HG02885 (cell line): ENCODE measurements around the gene LARP4.
"Not testable (repeated sequence)": the region's sequence is repeated elsewhere in the genome, so short reads cannot be mapped to it uniquely, and the experiment has no call there.

ENCODE experiments used
- ATAC-seq: cut with Tn5 transposase; IDR thresholded peaks from one replicate; pipeline ENCODE4 v1.9.1; 2021; ENCODE audit warnings: mild to moderate bottlenecking; ENCODE audit not compliant: unreplicated experiment, poor library complexity

Gene LARP4

DNA sequence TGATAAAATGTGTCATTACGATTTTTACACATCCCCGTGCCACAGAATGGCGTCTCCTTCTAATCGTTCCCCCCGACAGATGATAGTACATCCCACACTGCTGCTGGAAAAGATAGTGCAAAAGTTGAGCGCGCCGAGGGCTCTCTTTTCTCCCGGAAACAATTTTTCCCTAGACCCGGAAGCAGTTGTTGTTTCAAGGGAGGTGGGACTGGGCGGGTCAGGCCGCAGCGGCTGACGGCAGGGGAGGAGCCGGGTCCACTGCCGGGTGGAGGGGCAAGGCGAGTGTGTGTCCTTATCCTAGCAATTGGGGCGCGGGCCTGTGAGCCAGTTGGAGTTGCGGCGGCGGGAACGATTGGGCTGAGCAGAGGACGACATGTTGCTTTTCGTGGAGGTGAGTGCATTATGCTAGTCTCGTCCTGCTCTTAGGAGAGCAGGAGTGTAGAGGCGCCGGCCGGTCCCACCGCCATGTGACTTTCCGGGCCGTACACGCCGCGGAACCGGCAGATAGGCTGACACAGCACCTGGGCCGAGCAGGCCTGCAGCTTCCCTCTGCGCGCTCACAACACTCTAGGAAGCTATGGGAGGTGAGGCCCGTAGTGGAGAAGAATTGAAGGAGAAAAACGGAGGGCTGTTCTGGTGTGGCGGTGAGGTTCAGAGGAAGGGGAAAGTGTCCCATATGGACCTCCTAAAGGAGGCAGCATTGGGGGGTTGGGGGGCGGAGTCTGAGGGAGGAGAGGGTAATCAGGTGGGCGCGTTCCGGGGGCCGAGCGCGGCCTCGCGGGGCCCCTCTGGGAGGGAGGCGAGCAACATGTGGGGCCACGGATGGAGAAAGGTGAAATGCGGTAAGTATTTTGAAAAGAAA, at the start of gene LARP4:
Gene LARP4 (plus strand): TSS at position 248 of the 862 bp plus-strand sequence. CDS start 126 bp downstream, at position 374.
- ATAC-seq, result peak; percentile 92

DNA sequence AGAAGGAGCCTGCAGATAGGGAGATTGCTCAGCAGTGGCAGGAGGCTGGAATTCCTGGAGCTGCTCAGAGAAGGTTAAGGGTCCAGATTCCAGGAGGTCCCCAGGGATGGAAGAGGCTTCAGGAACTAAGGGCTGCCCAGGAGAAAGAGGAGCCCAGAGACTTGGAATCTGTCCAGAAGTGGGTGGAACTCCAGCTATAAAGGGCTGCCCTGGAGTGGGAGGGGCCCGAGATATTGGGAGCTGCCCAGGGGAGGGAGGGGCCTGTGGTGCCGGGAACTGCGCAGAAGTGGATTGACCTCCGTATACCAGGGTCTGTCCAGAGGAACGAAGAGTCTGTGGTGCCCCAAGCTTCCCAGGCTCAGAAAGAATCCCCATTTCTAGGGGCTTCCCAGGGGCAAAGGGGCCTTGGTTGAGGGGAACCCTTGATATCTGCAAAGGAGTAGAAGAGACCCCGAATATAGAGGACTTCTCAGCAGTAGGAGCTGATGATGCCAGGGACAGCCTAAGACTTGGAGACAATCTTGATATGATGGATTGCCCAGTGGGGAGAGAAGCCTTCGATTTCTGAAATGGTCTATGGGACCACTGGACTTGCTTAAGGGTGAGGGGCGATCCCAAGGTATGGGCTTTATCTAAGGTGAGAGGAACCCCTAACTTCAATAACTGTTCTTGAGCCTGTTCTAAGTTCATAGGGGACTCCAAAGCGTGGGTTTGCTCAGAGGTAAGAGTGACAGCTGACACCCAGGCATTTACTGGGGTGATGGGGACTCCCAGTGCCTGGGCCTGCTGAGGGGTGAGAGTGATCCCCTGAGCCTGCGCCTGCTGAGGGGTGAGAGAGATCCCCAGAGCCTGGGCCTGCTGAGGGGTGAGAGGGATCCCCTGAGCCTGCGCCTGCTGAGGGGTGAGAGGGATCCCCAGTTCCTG, 49.3 kb upstream of the LARP4 start:
- ATAC-seq, result no peak

DNA sequence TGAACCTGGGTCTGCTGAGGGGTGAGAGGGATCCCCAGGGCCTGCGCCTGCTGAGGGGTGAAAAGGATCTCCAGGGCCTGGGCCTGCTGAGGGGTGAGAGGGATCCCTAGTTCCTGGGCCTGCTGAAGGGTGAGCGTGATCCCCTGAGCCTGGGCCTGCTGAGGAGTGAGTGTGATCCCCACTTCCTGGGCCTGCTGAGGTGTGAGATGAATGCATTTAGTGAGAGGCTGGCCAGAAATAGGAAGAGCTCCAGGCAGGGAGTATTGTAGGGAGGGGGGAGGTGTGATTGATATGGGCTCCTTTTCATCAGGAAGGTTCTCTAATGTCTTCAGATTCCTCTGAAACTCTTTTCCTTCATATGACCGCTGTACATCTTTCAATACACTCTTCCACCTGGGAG, 47.3 kb upstream of the LARP4 start:
- no peak for ATAC-seq

DNA sequence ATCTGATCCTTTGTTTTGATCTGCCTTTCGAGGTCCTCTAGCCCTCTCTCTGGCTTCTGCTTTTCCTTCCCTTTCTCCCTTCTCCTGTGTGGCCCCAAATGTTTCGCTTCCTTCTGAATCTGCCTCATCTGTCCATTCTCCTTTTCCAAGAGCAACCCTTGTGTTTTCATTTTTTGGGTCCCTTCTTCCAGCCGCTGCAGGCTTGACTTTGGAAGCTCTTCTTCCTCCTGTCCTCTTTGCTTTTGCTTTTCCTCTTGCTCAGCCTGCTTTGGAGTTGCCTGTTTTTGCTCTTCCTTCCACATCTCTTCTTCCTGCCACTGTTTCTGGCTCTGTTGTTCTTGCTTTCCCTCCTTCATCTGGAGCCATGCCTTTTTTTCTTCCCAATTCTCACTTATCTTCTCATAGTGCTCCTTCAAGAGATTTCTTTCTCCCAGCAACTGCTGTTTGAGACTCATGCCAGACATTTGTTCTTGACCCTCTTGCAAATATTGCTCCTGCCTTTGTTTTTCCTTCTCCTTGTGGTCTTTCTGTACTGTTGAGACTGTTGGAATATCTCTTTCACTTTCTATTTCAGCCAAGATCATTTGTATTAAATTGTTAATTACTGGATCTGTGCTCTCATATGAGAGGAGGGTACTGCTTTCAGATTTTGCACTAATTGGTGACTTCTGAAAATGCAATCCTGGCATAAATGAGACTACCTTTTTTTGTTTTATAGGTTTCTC, 46.7 kb upstream of the LARP4 start:
- ATAC-seq, result no peak

DNA sequence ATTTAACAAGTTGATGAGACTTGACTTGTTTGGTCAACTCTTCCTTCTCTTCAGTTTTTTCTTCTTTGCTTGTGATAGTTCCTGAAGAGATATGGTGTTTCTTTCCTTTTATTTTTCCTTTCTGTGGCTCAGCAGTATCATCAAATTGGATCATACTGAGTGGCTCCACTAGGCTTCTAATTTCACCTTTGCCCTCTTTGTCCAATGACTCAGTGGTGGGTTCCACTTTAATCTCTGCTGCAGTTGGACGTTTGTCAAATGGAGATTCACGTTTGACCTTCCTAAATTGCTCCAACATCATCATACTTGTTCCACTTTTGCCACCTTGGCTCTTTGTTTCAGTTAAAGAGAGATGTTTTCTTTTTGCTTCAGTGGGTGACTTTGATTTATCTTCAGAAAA, 45.8 kb upstream of the LARP4 start:
- ATAC-seq, result no peak

DNA sequence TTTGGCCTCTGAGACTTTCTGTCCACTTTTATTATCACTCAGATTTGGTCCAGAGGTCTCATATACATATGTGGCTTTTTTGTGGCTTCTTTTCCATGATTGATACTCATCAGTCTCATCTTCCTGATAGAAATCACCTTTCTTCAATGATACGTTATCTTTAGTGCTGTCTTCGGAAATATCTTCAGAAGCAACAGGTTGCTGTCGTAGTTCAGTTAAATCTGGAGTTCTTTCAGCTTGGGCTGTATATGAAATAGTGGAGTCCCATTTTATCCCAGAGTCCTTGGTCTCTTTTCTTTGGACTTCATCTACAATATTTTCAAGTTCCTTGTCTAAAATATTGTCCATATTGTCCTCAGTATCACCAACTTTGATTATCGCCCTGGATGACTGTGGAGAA, 45.3 kb upstream of the LARP4 start:
- ATAC-seq, result no peak

DNA sequence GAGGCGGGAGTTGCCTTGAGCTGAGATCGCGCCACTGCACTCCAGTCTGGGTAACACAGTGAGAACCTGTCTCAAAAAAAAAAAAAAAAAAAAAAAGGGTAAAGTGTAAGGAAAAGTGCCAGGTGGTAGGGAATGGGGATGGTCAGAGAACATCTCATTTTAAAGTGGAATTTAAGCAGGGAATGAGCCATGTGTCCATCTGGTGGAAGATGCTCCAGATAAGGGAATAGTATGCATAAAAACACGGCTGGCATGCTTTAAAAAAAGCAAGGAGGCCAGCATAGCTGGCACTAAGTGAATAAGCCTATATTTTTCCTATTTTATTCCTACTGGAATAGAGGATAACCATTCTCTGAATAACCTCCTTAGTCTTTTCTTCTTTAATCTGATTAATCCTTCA, 38.0 kb upstream of the LARP4 start:
- ATAC-seq, result no peak

DNA sequence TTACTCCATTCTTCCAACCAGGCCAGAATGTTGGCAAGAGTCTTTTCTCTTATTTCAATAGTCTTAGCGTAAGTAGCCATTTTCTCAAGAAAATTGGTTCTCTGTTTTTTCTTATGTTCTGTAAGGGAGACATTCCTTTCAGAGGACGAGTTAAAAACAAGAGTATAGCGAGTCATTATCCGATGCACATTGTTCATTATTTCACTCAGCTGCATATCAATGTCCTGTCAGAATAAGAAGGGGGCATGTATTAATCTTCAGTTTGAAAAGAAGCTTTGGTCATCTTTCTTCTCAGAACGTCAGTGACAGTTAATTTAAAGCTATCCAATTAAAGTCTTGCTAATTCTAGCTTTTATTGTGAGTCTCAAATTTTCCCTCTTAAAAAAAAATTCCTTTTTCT, 37.5 kb upstream of the LARP4 start:
- ATAC-seq, result no peak

DNA sequence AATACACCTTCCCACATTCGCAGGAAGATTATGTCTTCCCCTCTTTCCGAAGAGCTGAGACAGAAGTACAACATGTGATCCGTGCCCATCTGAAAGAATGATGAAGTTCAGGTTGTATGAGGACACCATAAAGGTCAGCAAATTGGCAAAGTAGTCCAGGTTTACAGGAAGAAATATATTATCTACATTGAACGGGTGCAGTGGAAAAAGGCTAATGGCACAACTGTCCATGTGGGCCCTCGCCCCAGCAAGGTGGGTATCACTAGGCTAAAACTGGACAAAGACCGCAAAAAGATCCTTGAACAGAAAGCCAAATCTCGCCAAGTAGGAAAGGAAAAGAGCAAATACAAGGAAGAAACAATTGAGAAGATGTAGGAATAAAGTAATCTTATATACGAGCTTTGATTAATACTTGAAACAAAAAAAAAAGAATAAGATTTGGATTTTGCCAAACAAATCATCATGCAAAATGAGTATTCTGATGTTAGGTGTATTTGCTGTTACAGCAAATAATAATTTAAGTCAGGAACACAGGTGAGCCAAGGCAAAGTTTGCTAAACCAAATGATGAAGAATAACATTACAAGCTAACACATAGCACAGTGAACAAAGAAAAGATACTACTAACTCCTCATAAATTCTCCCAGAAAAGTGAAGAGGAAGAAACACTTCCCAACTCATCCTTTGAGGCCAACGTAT, 34.8 kb upstream of the LARP4 start:
- ATAC-seq, result no peak

DNA sequence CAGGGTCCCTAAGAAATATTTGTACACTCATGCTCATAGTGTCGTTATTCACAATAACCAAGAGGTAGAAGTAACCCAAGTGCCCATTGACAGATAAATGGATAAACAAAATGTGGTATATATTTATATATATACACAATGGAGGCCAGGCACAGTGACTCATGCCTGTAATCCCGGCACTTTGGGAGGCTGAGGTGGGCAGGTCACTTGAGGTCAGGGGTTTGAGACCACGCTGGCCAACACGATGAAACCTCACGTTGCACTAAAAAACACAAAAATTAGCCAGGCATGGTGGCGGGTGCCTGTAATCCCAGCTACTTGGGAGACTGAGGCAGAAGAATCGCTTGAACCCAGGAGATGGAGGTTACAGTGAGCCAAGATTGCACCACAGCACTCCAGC, 30.0 kb upstream of the LARP4 start:
- not testable (repeated sequence) for ATAC-seq

DNA sequence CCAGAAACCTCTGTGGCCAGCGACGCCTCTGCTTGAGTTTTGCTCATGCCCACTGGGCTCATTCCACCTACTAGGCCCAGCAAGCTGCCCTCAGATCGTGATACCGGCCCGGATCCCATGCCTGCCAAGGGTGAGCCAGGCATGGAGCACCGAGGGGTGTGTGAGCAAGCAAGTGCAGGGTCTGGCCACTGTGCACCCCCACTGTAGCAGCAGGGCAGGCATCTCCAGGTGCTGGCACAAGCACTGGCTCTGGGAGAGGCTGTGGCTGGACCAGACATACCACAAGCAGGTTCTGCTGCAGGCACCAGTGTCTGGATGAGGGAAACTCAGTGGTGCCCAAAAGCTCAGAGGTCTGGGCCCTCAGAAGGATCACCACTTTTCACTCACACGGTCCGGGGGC, 24.9 kb upstream of the LARP4 start:
- no peak for ATAC-seq

DNA sequence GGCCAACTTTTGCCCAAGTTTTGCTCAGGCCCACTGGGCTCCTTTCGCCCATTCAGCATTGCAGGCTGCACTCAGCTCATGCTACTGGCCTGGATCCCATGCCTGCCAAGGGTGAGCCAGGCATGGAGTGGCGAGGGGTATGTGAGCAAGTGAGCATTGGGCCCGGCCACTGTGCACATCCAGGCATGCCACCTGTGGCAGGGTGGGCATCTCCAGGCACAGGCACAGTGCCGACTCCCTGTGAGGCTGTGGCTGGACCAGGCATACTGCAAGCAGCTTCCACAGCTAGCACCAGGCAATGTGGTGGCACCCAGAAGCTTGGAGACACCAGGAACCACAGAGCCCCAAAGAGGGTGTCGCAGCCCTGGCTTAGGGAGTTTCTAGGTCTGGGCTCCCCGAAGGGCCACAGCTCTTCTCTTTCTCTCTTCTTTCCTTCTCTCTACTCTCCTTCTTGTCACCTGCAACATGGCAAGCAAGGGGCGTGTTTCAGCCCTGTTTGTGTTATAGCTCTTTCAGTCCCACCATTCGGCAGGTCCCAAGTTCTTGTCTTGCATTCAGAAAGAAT, 19.8 kb upstream of the LARP4 start:
- ATAC-seq, result no peak

DNA sequence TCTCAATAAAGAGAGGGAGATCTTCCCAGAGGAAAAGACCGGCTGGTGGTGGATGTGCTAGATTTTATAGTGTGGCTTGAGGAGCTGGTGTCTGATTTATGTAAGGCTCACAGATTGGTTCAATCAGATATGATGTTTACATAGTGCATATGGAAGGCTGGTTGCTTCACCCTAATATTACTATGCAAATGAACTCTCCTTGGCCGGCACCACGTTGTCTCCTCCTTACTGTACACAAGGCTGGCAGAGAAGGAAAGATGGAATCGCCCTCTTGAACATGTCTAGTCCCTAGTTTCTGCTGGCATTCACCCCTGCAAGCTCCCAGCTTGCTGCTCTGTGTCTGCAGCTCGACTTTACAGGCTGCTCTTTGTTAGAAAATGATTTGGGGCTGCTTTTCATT, 13.2 kb upstream of the LARP4 start:
- no peak for ATAC-seq

DNA sequence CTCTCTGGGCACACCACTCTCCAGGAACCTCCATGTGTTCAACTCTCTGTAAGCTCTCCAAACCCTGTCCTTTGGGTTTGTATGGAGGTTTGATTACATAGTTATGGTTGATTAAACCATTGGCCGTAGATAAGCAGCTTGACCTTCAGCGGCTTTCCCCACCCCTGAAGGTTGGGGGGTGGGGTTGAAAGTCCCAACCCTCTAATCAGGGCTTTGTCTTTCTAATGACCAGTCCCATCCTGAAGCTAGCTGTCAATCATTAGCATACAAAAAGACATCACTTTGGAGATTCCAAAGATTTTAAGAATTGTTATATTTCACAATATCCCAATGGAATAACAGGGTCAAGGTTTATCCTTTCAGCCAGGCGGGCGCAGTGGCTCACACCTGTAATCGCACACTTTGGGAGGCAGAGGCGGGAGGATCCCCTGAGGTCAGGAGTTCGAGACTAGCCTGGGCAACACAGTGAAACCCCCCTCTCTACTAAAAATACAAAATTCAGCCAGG, 12.7 kb upstream of the LARP4 start:
- no peak for ATAC-seq

DNA sequence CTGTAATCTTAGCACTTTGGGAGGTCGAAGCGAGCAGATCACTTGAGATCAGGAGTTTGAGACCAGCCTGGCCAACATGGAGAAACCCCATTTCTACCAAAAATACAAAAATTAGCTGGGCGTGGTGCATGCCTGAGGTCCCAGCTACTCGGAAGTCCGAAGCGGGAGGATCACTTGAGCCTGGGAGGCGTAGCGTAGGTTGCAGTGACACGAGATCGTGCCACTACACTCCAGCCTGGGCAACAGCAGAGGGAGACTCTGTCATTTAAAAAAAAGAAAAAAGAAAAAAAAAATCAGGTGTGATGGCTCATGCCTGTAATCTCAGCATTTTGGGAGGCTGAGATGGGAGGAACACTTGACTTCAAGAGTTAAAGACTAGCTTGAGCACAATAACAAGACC, 11.9 kb upstream of the LARP4 start:
- ATAC-seq, result not testable (repeated sequence)

DNA sequence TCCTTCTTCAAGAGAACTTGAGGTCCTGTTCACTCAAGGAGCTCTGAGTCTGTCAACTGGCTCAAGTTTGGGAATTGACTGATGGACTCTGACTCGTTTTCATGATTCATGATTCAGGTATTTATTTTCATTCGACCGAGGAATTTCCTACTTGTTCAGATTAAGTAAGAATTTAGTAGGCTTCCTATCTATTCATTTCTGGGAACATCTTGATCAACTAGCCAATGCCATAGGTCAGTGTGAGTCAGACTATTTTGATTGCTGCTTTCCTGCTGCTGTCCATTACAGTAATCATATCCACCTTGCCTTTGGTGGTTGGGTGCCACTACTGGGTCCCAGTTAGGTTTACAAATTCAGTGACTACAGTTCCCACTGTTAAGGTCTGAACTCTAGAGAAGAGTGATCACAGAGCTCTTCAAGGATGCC, 10.4 kb upstream of the LARP4 start:
- no peak for ATAC-seq

DNA sequence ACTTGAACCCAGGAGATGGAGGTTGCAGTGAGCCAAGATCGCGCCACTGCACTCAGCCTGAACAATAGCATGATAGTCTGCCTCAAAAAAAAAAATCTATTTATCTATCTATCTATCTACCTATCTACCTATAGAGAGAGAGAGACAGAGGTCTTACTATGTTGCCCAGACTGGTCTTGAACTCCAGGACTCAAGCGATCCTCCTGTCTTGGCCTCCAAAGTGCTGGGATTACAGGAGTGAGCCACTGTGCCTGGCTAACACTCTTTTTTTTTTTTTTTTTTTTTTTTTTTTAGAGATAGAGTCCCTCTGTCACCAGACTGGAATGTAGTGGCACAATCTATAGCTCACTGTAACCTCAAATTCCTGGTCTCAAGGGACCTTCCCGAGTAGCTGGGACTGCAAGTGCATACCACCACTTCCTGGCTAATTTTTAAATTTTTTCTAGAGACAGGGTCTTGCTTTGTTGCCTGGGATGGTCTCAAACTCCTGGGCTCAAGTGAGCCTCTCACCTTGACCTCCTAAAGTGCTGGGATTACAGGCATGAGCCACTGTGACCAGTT, 6.1 kb upstream of the LARP4 start:
- ATAC-seq, result no peak

DNA sequence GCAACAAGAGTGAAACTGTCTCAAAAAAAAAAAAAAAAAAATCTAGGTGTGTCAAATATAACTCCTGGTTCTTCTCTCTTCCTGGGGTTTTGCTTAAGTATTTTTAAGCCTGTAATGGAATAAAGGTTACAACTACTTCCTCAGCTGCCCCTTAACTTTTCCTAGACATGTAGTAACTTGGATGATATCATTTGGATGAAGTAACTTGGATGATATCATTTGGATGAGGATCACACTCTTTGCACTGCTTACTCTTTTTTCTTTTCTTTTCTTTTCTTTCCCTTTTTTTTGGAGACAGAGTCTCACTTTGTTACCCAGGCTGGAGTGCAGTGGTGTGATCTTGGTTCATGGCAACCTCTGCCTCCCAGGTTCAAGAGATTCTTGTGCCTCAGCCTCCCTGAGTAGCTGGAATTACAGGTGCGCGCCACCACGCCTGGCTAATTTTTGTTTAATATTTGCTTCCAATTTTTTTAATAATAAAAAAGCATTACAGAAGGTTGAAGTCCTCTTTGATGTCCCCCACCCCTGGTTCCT, 3.5 kb upstream of the LARP4 start:
- no peak for ATAC-seq

DNA sequence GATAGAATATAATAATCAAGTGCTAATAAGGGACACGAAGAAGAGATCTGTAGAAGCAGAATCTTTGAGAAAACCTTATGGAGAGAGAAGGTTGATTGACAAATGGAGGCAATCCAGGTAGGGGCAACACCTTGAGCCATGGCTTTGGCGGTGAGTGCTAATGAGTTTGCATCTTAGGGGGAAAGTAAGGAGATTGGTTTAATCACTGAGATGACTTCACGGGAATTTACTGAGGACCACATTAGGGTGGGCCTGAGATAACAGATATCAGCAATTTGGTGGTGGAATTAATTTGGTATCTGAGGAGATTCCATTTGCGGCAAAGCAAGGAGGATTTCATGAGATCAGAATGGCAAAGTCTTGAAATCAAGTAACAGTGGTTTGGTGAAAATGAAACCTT, 1.8 kb upstream of the LARP4 start:
- no peak for ATAC-seq
